Liver (tissue), 9 donors: Measurements from ENCODE around the gene WHRN. TPM values are rescaled to one million over a fixed set of nuclear protein-coding genes. Genes with fewer than 3 reads are reported as not detected.

Experiments used
- DNase-seq: peaks from one replicate; pipeline ENCODE4 v3.0.0-alpha.2; 2017; ENCODE audit warnings: low spot score
- H3K27ac ChIP-seq, 2 donors: one replicate each; pipeline ENCODE4 v1.7.0; 2013; ENCODE audit warnings: inconsistent platforms in 2 of 2, low read length in 2 of 2, control low read depth in 1 of 2, low read depth in 1 of 2, mild to moderate bottlenecking in 1 of 2
- H3K27me3 ChIP-seq, 4 donors: one replicate each; pipeline versions ENCODE4 v1.6.1 to v1.7.0; 2013; ENCODE audit warnings: low read length in 3 of 4, inconsistent platforms in 1 of 4, mild to moderate bottlenecking in 1 of 4, moderate library complexity in 1 of 4; ENCODE audit not compliant: control insufficient read depth in 4 of 4, insufficient read depth in 4 of 4
- H3K36me3 ChIP-seq, 4 donors: one replicate each; pipeline versions ENCODE4 v1.6.1 to v1.7.0; 2013; ENCODE audit warnings: low read length in 3 of 4, mild to moderate bottlenecking in 3 of 4, low read depth in 1 of 4, moderate library complexity in 1 of 4; ENCODE audit not compliant: control insufficient read depth in 4 of 4, insufficient read depth in 3 of 4
- H3K4me1 ChIP-seq, 4 donors: one replicate each; pipeline versions ENCODE4 v1.6.1 to v1.7.0; 2013; ENCODE audit warnings: low read length in 3 of 4, mild to moderate bottlenecking in 3 of 4, moderate library complexity in 1 of 4; ENCODE audit not compliant: control insufficient read depth in 4 of 4, insufficient read depth in 4 of 4
- H3K4me3 ChIP-seq, 3 donors: one replicate each; pipeline versions ENCODE4 v1.6.1 to v1.7.0; 2013; ENCODE audit warnings: low read length in 3 of 3, control low read depth in 1 of 3, low read depth in 1 of 3, mild to moderate bottlenecking in 1 of 3
- H3K9ac ChIP-seq, 2 donors: one replicate each; pipeline ENCODE4 v1.7.0; 2013; ENCODE audit warnings: low read length in 2 of 2, mild to moderate bottlenecking in 2 of 2, moderate library complexity in 2 of 2, control low read depth in 1 of 2, low read depth in 1 of 2
- H3K9me3 ChIP-seq, 4 donors: one replicate each; pipeline versions ENCODE4 v1.6.1 to v1.7.0; 2013; ENCODE audit warnings: low read length in 3 of 4; ENCODE audit not compliant: control insufficient read depth in 4 of 4
- ATF3 ChIP-seq: IDR thresholded peaks from 2 replicates; pipeline ENCODE4 v1.6.1; 2016; ENCODE audit warnings: antibody characterized with exemption
- EGR1 ChIP-seq, 2 donors: IDR thresholded peaks; 2 replicates each; pipeline ENCODE4 v1.6.1; 2016 to 2018; ENCODE audit warnings: antibody characterized with exemption in 2 of 2, low read depth in 2 of 2
- FOXA1 ChIP-seq: IDR thresholded peaks from 2 replicates; pipeline ENCODE4 v1.6.1; 2016; ENCODE audit warnings: antibody characterized with exemption
- FOXA2 ChIP-seq: IDR thresholded peaks from 2 replicates; pipeline ENCODE4 v1.6.1; 2016; ENCODE audit warnings: antibody characterized with exemption
- GABPA ChIP-seq, 2 donors: IDR thresholded peaks in 1 of 2; conservative IDR thresholded peaks in 1 of 2; 2 replicates each; pipeline ENCODE4 v1.6.1; 2016; ENCODE audit warnings: antibody characterized with exemption in 2 of 2, mild to moderate bottlenecking in 1 of 2, moderate library complexity in 1 of 2
- HNF4A ChIP-seq, 2 donors: conservative IDR thresholded peaks; 2 replicates each; pipeline ENCODE4 v1.6.1; 2016; ENCODE audit warnings: antibody characterized with exemption in 2 of 2, mild to moderate bottlenecking in 2 of 2
- HNF4G ChIP-seq: IDR thresholded peaks from 2 replicates; pipeline ENCODE4 v1.6.1; 2016; ENCODE audit warnings: antibody characterized with exemption
- MAX ChIP-seq: IDR thresholded peaks from 2 replicates; pipeline ENCODE4 v1.6.1; 2016; ENCODE audit warnings: antibody characterized with exemption
- NR2F2 ChIP-seq: IDR thresholded peaks from 2 replicates; pipeline ENCODE4 v1.6.1; 2016; ENCODE audit warnings: antibody characterized with exemption
- RAD21 ChIP-seq, 2 donors: IDR thresholded peaks; 2 replicates each; pipeline ENCODE4 v1.6.1; 2016; ENCODE audit warnings: antibody characterized with exemption in 2 of 2, mild to moderate bottlenecking in 2 of 2
- RXRA ChIP-seq, 2 donors: IDR thresholded peaks; 2 replicates each; pipeline ENCODE4 v1.6.1; 2017 to 2018; ENCODE audit warnings: antibody characterized with exemption in 2 of 2, mild to moderate bottlenecking in 1 of 2
- SP1 ChIP-seq: IDR thresholded peaks from 2 replicates; pipeline ENCODE4 v1.6.1; 2018; ENCODE audit warnings: antibody characterized with exemption, mild to moderate bottlenecking
- TAF1 ChIP-seq: conservative IDR thresholded peaks from 2 replicates; pipeline ENCODE4 v1.6.1; 2016; ENCODE audit warnings: antibody characterized with exemption, mild to moderate bottlenecking
- YY1 ChIP-seq: IDR thresholded peaks from 2 replicates; pipeline ENCODE4 v1.6.1; 2016; ENCODE audit warnings: antibody characterized with exemption, mild to moderate bottlenecking
- WGBS: extraction: QIAGEN DNeasy Blood & Tissue Kit; methylation state at CpG from one replicate; pipeline ENCODE4 v1.1.7; 2013; 5-methylcytosine and 5-hydroxymethylcytosine counted together
- polyA plus RNA-seq, 2 donors: library from polyadenylated mRNA; stranded (reverse) in 1 of 2; unstranded in 1 of 2; fragments of 200-250 nt in 1 of 2; fragments of >200 nt in 1 of 2; fragmentation: Nextera tagmentation in 1 of 2; extraction: Ambion mirVana in 1 of 2; gene quantifications; one replicate each; pipeline versions ENCODE4 v1.2.1 to v1.2.3, GENCODE V29; 2013 to 2015
- total RNA-seq, 2 donors: library from RNA; depleted of rRNA; stranded (reverse); fragments of >200 nt; gene quantifications; one replicate each; pipeline ENCODE4 v1.2.3, GENCODE V29; 2014
- TF ChIP-seq, protein P1 (sequence below): fragments of 150-350 bp; IDR thresholded peaks from 2 replicates; pipeline ENCODE4 v1.5.1; 2017; ENCODE audit warnings: improper control_type of control experiment, low read depth, low read length; ENCODE audit not compliant: missing input control
- TF ChIP-seq, protein P2 (sequence below): IDR thresholded peaks from 2 replicates; pipeline ENCODE4 v1.6.1; 2016; ENCODE audit warnings: antibody characterized with exemption, mild to moderate bottlenecking
- donor health status: healthy.
- donor health status: healthy.
- donor health status: healthy.
- donor health status: healthy.
- donor health status: healthy.

WHRN gene
- total and polyA plus RNA-seq, 4 donors = 0.42 to 1.9 (median 0.88) TPM

DNA sequence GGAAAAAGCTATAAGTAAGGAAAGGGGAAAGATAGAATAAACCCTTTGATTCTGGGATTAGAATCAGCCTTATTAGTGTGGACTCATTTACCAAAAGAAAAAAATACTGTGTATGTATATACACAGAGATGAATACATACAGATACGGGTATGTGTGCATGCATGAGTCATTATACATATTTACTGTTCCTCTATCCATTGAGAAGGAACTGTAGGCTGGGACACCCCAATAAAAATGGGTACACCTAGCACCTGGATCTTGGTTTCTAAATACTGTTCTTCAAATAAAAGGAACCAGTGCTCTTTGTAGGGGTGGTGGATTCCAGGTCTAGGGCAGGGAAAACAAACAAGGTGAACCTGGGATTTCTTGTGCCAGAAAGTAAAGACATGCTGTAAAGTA is 48.3 kb downstream of the WHRN start:
- WGBS = 89% methylated on average over 1 of the region's 1 CpG
- Histone ChIP-seq H3K36me3 (no peaks in the 10 kb centered on the region), H3K9ac (no peak overlapping the region), H3K27me3 (no peaks in the 10 kb centered on the region), H3K4me3 (no peak overlapping the region), H3K27ac (no peak overlapping the region), H3K9me3 (peaks cover 0 to 3% (median 0%) of the 10 kb centered on the region in 4 donors), H3K4me1 (no peaks in the 10 kb centered on the region)
- no peak for DNase-seq
- TF ChIP-seq HNF4G (no peak), NR2F2 (no peak), SP1 (no peak), EGR1 (IDR thresholded peaks at IDR 0.05; ENCODE audit: low read depth in 2 of 2) (no peak), FOXA2 (no peak), RXRA (IDR thresholded peaks at IDR 0.05) (no peak), FOXA1 (no peak), MAX (no peak)
- TF ChIP-seq, protein P1, sequence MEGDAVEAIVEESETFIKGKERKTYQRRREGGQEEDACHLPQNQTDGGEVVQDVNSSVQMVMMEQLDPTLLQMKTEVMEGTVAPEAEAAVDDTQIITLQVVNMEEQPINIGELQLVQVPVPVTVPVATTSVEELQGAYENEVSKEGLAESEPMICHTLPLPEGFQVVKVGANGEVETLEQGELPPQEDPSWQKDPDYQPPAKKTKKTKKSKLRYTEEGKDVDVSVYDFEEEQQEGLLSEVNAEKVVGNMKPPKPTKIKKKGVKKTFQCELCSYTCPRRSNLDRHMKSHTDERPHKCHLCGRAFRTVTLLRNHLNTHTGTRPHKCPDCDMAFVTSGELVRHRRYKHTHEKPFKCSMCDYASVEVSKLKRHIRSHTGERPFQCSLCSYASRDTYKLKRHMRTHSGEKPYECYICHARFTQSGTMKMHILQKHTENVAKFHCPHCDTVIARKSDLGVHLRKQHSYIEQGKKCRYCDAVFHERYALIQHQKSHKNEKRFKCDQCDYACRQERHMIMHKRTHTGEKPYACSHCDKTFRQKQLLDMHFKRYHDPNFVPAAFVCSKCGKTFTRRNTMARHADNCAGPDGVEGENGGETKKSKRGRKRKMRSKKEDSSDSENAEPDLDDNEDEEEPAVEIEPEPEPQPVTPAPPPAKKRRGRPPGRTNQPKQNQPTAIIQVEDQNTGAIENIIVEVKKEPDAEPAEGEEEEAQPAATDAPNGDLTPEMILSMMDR = no peak

GRCh38 chr9:114454652-114455051 is 50.6 kb downstream of the WHRN start:
- H3K27ac ChIP-seq = no peak overlapping the region
- TF ChIP-seq EGR1 (IDR thresholded peaks at IDR 0.05; ENCODE audit: low read depth in 2 of 2) = no peak
- no peak for TF ChIP-seq GABPA (IDR thresholded peaks at IDR 0.05 in 1 of 2, conservative IDR thresholded peaks at IDR 0.05 in 1 of 2)
- no peak for TF ChIP-seq HNF4G
- TF ChIP-seq ATF3 = no peak
- no peak for TF ChIP-seq SP1
- no peak for TF ChIP-seq MAX
- no peak for TF ChIP-seq NR2F2
- TF ChIP-seq, protein P1 = no peak
- TF ChIP-seq, protein P2, sequence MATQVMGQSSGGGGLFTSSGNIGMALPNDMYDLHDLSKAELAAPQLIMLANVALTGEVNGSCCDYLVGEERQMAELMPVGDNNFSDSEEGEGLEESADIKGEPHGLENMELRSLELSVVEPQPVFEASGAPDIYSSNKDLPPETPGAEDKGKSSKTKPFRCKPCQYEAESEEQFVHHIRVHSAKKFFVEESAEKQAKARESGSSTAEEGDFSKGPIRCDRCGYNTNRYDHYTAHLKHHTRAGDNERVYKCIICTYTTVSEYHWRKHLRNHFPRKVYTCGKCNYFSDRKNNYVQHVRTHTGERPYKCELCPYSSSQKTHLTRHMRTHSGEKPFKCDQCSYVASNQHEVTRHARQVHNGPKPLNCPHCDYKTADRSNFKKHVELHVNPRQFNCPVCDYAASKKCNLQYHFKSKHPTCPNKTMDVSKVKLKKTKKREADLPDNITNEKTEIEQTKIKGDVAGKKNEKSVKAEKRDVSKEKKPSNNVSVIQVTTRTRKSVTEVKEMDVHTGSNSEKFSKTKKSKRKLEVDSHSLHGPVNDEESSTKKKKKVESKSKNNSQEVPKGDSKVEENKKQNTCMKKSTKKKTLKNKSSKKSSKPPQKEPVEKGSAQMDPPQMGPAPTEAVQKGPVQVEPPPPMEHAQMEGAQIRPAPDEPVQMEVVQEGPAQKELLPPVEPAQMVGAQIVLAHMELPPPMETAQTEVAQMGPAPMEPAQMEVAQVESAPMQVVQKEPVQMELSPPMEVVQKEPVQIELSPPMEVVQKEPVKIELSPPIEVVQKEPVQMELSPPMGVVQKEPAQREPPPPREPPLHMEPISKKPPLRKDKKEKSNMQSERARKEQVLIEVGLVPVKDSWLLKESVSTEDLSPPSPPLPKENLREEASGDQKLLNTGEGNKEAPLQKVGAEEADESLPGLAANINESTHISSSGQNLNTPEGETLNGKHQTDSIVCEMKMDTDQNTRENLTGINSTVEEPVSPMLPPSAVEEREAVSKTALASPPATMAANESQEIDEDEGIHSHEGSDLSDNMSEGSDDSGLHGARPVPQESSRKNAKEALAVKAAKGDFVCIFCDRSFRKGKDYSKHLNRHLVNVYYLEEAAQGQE = no peak
- no peak for TF ChIP-seq TAF1
- no peak for TF ChIP-seq YY1
- TF ChIP-seq RAD21 (IDR thresholded peaks at IDR 0.05) = no peak
- TF ChIP-seq HNF4A (conservative IDR thresholded peaks at IDR 0.05) = no peak
- no peaks in the 10 kb centered on the region for H3K36me3 ChIP-seq
- H3K4me3 ChIP-seq = no peak overlapping the region
- H3K27me3 ChIP-seq = no peaks in the 10 kb centered on the region
- no peaks in the 10 kb centered on the region for H3K4me1 ChIP-seq
- 48% methylated on average over 1 of the region's 1 CpG for WGBS
- peaks cover 0 to 3% (median 0%) of the 10 kb centered on the region in 4 donors for H3K9me3 ChIP-seq
- no peak for DNase-seq
- H3K9ac ChIP-seq = no peak overlapping the region
